Endothelial cell of umbilical vein (primary cell): ENCODE measurements around the gene FMN1. TPM values are rescaled to one million over a fixed set of nuclear protein-coding genes. Genes with fewer than 3 reads are reported as not detected.

Experiments used
- BruUV-seq: library from RNA; stranded (reverse); fragments of 400-500 nt; replicated peaks from 2 replicates; lab custom pipeline; 2021; lab: Mats Ljungman, UMichigan
- CTCF ChIA-PET: fragments of 300-600, 350-600 bp; sonication (Branson Sonifier 250); formaldehyde crosslinking; loops from one replicate; lab custom pipeline; 2021; ENCODE audit warnings: antibody characterized with exemption, inconsistent platforms; lab: Charles Lee
- POLR2A ChIA-PET: fragments of 300-600, 350-600 bp; sonication (Branson Sonifier 250); formaldehyde crosslinking; loops from one replicate; lab custom pipeline; 2021; ENCODE audit warnings: antibody characterized with exemption, inconsistent platforms; lab: Charles Lee
- DNase-seq: peaks from one replicate; pipeline ENCODE4 v3.0.0-alpha.2; 2011; ENCODE audit warnings: low read depth, low spot score
- FAIRE-seq: peaks from 2 replicates; lab custom pipeline; 2011; peaks lifted over from hg19 to GRCh38; lab: Jason Lieb, UNC
- H2AFZ ChIP-seq: 2 replicates; pipeline ENCODE4 v1.6.0; 2012; ENCODE audit warnings: low read depth, low read length, control low read depth, inconsistent platforms
- H3K27ac ChIP-seq: 2 replicates; pipeline ENCODE4 v1.5.1; 2011; ENCODE audit warnings: low read depth, mild to moderate bottlenecking, control low read depth, low read length, moderate library complexity; ENCODE audit not compliant: insufficient read depth
- H3K27me3 ChIP-seq, 2 experiments: 2 replicates each; pipeline versions ENCODE4 v1.6.0 to v1.6.1; 2011; ENCODE audit warnings: low read length in 2 of 2, mixed read lengths in 1 of 2; ENCODE audit not compliant: control insufficient read depth in 2 of 2, insufficient read depth in 2 of 2
- H3K36me3 ChIP-seq, 2 experiments: 2 replicates in 1 of 2; 3 replicates in 1 of 2; pipeline ENCODE4 v1.5.1; 2011; ENCODE audit warnings: low read length in 2 of 2, mild to moderate bottlenecking in 1 of 2, moderate library complexity in 1 of 2; ENCODE audit not compliant: control insufficient read depth in 2 of 2, insufficient read depth in 2 of 2; ENCODE audit errors: extremely low read depth in 1 of 2
- H3K4me1 ChIP-seq: 3 replicates; pipeline ENCODE4 v1.5.1; 2011; ENCODE audit warnings: mild to moderate bottlenecking, low read length; ENCODE audit not compliant: control insufficient read depth, insufficient read depth; ENCODE audit errors: extremely low read depth
- H3K4me2 ChIP-seq: 2 replicates; pipeline ENCODE4 v1.6.1; 2011; ENCODE audit warnings: low read length, control low read depth, mixed read lengths; ENCODE audit not compliant: insufficient read depth
- H3K4me3 ChIP-seq, 3 experiments: fragments of 200-600 bp in 1 of 3; sonication (generic), shearing (Covaris generic) in 1 of 3; replicated peaks in 1 of 3; 2 replicates each; pipeline ENCODE4 v1.5.1; 2011 to 2016; ENCODE audit warnings: control low read depth in 3 of 3, low read length in 3 of 3, mild to moderate bottlenecking in 2 of 3, inconsistent platforms in 1 of 3, low read depth in 1 of 3, moderate library complexity in 1 of 3; ENCODE audit not compliant: insufficient read depth in 1 of 3
- H3K79me2 ChIP-seq: 2 replicates; pipeline ENCODE4 v1.6.0; 2012; ENCODE audit warnings: low read length, inconsistent platforms; ENCODE audit not compliant: control insufficient read depth, insufficient read depth
- H3K9ac ChIP-seq: replicated peaks from 2 replicates; pipeline ENCODE3; 2011; ENCODE audit warnings: low read length, control low read depth; ENCODE audit not compliant: insufficient read depth; ENCODE audit errors: extremely low read depth
- H3K9me1 ChIP-seq: replicated peaks from 3 replicates; pipeline ENCODE4 v1.6.0; 2011; ENCODE audit warnings: mild to moderate bottlenecking, low read length; ENCODE audit not compliant: control insufficient read depth, insufficient read depth; ENCODE audit errors: extremely low read depth
- H3K9me3 ChIP-seq: replicated peaks from 2 replicates; pipeline ENCODE4 v1.5.1; 2012; ENCODE audit warnings: low read length, inconsistent platforms; ENCODE audit not compliant: control insufficient read depth, insufficient read depth
- H4K20me1 ChIP-seq: replicated peaks from 2 replicates; pipeline ENCODE3; 2011; ENCODE audit warnings: mild to moderate bottlenecking, low read length; ENCODE audit not compliant: control insufficient read depth, insufficient read depth; ENCODE audit errors: extremely low read depth
- EZH2 ChIP-seq: IDR thresholded peaks from 2 replicates; pipeline ENCODE4 v1.6.1; 2012; ENCODE audit warnings: borderline replicate concordance, low read depth, mild to moderate bottlenecking, moderate library complexity, low read length, inconsistent platforms; ENCODE audit not compliant: severe bottlenecking
- FOS ChIP-seq: IDR thresholded peaks from 2 replicates; pipeline ENCODE4 v1.6.1; 2011; ENCODE audit warnings: mild to moderate bottlenecking, low read length, moderate library complexity, borderline replicate concordance; ENCODE audit not compliant: insufficient read depth
- GATA2 ChIP-seq: IDR thresholded peaks from 2 replicates; pipeline ENCODE4 v1.7.0; 2011; ENCODE audit warnings: low read depth, mild to moderate bottlenecking, moderate library complexity, mixed read lengths, low read length; ENCODE audit not compliant: insufficient read length, insufficient read depth
- JUN ChIP-seq: IDR thresholded peaks from 2 replicates; pipeline ENCODE4 v1.6.1; 2011; ENCODE audit warnings: borderline replicate concordance, low read depth; ENCODE audit not compliant: insufficient read length, insufficient read depth
- MYC ChIP-seq: IDR thresholded peaks from one replicate; pipeline ENCODE4 v1.6.1; 2011; ENCODE audit warnings: mild to moderate bottlenecking, low read depth, low read length
- POLR2A ChIP-seq: IDR thresholded peaks from 2 replicates; pipeline ENCODE4 v1.6.1; 2012; ENCODE audit warnings: low read depth, mild to moderate bottlenecking, control low read depth, low read length
- POLR2AphosphoS5 ChIP-seq: IDR thresholded peaks from 2 replicates; pipeline ENCODE4 v1.6.1; 2012; ENCODE audit warnings: low read depth, mild to moderate bottlenecking, control low read depth, low read length, moderate library complexity; ENCODE audit not compliant: insufficient read depth
- dilution Hi-C: fragments of 300-500 bp; cut with MboI; formaldehyde crosslinking; loops from one replicate; pipeline ENCODE4 v1.15.0; 2019; ENCODE audit warnings: low sequenced_read_pairs; ENCODE audit not compliant: extremely low pct_ligation_motif_present
- intact Hi-C: fragments of 100-400 bp; cut with micrococcal nuclease; formaldehyde crosslinking; loops from one replicate; pipeline ENCODE4 v1.10.0; 2022
- polyA plus RNA-seq, 4 experiments: library from polyadenylated mRNA; depleted of rRNA in 3 of 4; stranded (reverse) in 3 of 4; unstranded in 1 of 4; fragments of >200 nt; gene quantifications; 2 replicates each; pipeline versions ENCODE4 v1.2.1 to v1.2.3, GENCODE V29; 2011 to 2012; ENCODE audit warnings: missing spikeins in 1 of 4
- total RNA-seq: library from RNA; stranded (reverse); gene quantifications from 2 replicates; pipeline ENCODE4 v1.2.3, GENCODE V29; 2021
- TF ChIP-seq, protein P1 (sequence below), 2 donors: IDR thresholded peaks; 1 replicate in 1 of 2; 2 replicates in 1 of 2; pipeline ENCODE4 v1.5.1; 2011; ENCODE audit warnings: low read length in 2 of 2, mild to moderate bottlenecking in 2 of 2, moderate library complexity in 2 of 2, control low read depth in 1 of 2, inconsistent platforms in 1 of 2, low read depth in 1 of 2; ENCODE audit not compliant: insufficient read depth in 1 of 2; ENCODE audit errors: extremely low read depth in 1 of 2
- TF ChIP-seq, protein P2 (sequence below): IDR thresholded peaks from 2 replicates; pipeline ENCODE4 v1.6.1; 2011; ENCODE audit not compliant: insufficient read depth, insufficient read length

FMN1 gene
- total and polyA plus RNA-seq, 2 donors (not counting 3 experiments of a cell fraction or from before 2014, with no cell fraction given), result 0.01 to 0.29 TPM

DNA sequence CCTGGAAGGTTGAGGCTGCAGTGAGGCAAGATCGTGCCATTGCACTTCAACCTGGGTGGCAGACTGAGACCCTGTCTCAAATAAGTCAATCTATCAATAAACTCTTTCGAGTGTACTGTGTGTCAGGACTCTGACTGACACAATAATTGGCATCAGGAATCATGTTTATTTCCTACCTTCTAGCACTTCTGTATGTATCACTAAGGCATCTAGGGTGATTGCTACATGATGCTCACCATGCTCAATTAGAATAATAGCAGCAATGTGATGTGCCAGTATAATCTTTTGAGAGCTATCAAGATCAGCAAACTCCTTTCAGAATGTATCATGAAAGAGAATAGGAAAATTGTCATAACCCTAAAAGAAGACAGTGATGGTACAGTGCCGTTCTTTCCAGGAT, 95.3 kb downstream of the FMN1 start:
- no peaks in the 10 kb centered on the region for H3K79me2 ChIP-seq
- ChIA-PET CTCF (interaction anchor here (1.5 to 3.6 kb wide), 4 partner anchors 13 to 33 kb away, joined by 5 to 21 read pairs (median 14); no protein-coding TSS in a partner anchor), POLR2A (no interaction called here)
- H3K4me1 ChIP-seq, result peaks cover 11% of the 10 kb centered on the region
- FAIRE-seq, result no peak
- no peak overlapping the region for H3K4me3 ChIP-seq
- no TSS peak for BruUV-seq
- H4K20me1 ChIP-seq, result no peaks in the 10 kb centered on the region
- no peaks in the 10 kb centered on the region for H3K36me3 ChIP-seq
- H3K9me3 ChIP-seq, result no peaks in the 10 kb centered on the region
- H3K9me1 ChIP-seq, result no peaks in the 10 kb centered on the region
- DNase-seq, result no peak
- H3K27ac ChIP-seq, result no peak overlapping the region
- dilution Hi-C loops, result no loop called here
- no peak overlapping the region for H2AFZ ChIP-seq
- H3K9ac ChIP-seq, result no peak overlapping the region
- H3K27me3 ChIP-seq, result no peaks in the 10 kb centered on the region
- intact Hi-C loops, result no loop called here
- TF ChIP-seq POLR2A (no peak), MYC (no peak), EZH2 (no peak), GATA2 (no peak), POLR2AphosphoS5 (no peak), JUN (no peak), FOS (no peak)
- TF ChIP-seq, protein P1, sequence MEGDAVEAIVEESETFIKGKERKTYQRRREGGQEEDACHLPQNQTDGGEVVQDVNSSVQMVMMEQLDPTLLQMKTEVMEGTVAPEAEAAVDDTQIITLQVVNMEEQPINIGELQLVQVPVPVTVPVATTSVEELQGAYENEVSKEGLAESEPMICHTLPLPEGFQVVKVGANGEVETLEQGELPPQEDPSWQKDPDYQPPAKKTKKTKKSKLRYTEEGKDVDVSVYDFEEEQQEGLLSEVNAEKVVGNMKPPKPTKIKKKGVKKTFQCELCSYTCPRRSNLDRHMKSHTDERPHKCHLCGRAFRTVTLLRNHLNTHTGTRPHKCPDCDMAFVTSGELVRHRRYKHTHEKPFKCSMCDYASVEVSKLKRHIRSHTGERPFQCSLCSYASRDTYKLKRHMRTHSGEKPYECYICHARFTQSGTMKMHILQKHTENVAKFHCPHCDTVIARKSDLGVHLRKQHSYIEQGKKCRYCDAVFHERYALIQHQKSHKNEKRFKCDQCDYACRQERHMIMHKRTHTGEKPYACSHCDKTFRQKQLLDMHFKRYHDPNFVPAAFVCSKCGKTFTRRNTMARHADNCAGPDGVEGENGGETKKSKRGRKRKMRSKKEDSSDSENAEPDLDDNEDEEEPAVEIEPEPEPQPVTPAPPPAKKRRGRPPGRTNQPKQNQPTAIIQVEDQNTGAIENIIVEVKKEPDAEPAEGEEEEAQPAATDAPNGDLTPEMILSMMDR (IDR thresholded peaks at IDR 0.05; ENCODE audit: extremely low read depth in 1 of 2, insufficient read depth in 1 of 2, low read depth in 1 of 2, low read length in 2 of 2), result no peak
- TF ChIP-seq, protein P2, sequence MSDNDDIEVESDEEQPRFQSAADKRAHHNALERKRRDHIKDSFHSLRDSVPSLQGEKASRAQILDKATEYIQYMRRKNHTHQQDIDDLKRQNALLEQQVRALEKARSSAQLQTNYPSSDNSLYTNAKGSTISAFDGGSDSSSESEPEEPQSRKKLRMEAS, result no peak
- no peak overlapping the region for H3K4me2 ChIP-seq
